H1 (cell line): ENCODE data around the gene PRR19. TPM values are rescaled to one million over a fixed set of nuclear protein-coding genes. Genes with fewer than 3 reads are reported as not detected.

Experiments
- BCL11A ChIP-seq, 2 experiments: IDR thresholded peaks; one replicate each; pipeline ENCODE4 v1.6.1; 2011; ENCODE audit warnings: low read depth in 2 of 2, low read length in 2 of 2, mild to moderate bottlenecking in 2 of 2
- CBX8 ChIP-seq: fragments of 300-800, 300-1000 bp; sonication (generic); IDR thresholded peaks from 2 replicates; pipeline ENCODE4 v1.7.1; 2016; ENCODE audit warnings: low read depth, low read length, borderline replicate concordance
- HDAC2 ChIP-seq, 2 experiments: fragments of 300-600 bp in 1 of 2; sonication (generic) in 1 of 2; IDR thresholded peaks; 2 replicates each; pipeline ENCODE4 v1.6.1; 2011 to 2012; ENCODE audit warnings: low read depth in 2 of 2, low read length in 2 of 2, mild to moderate bottlenecking in 2 of 2, moderate library complexity in 2 of 2, borderline replicate concordance in 1 of 2, inconsistent platforms in 1 of 2
- HDAC6 ChIP-seq: IDR thresholded peaks from one replicate; pipeline ENCODE4 v1.7.1; 2012; ENCODE audit warnings: low read depth, mild to moderate bottlenecking, inconsistent platforms, low read length, moderate library complexity
- POLR2A ChIP-seq, 2 experiments: IDR thresholded peaks; 1 replicate in 1 of 2; 2 replicates in 1 of 2; pipeline ENCODE4 v1.6.1; 2011; ENCODE audit warnings: low read depth in 2 of 2, low read length in 2 of 2, mild to moderate bottlenecking in 2 of 2; ENCODE audit errors: control extremely low read depth in 1 of 2
- SIRT6 ChIP-seq: IDR thresholded peaks from one replicate; pipeline ENCODE4 v1.7.1; 2012; ENCODE audit warnings: low read length, inconsistent platforms
- SRF ChIP-seq: IDR thresholded peaks from 2 replicates; pipeline ENCODE4 v1.6.1; 2011; ENCODE audit warnings: mild to moderate bottlenecking, low read depth, low read length, moderate library complexity
- ZNF274 ChIP-seq: IDR thresholded peaks from 2 replicates; pipeline ENCODE4 v1.7.0; 2012; ENCODE audit warnings: low read length, borderline replicate concordance; ENCODE audit errors: extremely low read depth
- polyA plus RNA-seq, 7 experiments: library from polyadenylated mRNA; depleted of rRNA in 3 of 7; stranded (reverse) in 5 of 7; unstranded in 2 of 7; fragments of >200 nt in 5 of 7; fragments of 200-250 nt in 2 of 7; gene quantifications; 1 replicate in 5 of 7; 2 replicates in 1 of 7; 4 replicates in 1 of 7; pipeline versions ENCODE4 v1.2.1 to v1.2.3, GENCODE V29; 2011 to 2013; ENCODE audit warnings: missing spikeins in 2 of 7, mixed read lengths in 2 of 7
- total RNA-seq: library from RNA; stranded (reverse); fragmentation: NEBNext Ultra II Directional; extraction: Animal tissue kit (Norgen Biotek cat#: 25700); gene quantifications from 2 replicates; pipeline ENCODE4 v1.2.1, GENCODE V29; 2021

Gene PRR19
- total and polyA plus RNA-seq, 2 of the 8 experiments (the other 6 are each of a cell fraction or from before 2014, with no cell fraction given), result 7.2 to 7.5 TPM

DNA sequence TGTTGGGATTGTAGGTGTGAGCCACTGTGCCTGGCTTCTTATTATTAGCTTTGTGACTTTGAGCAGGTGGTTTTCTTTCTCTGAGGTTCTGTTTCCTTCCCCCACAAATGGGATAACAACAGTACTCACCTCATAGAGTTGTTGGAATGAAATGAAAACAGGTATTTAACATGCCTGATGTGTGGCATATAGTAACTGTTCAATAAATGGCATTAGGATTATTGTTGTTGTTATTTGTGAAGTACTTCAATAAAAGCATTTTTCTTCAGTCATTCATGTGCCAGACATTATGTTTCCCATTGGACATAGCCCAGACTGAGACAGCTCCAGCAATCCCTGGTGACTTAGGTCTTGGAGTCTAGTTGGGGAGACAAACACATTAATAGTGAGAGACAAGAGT, 25.0 kb downstream of the PRR19 start (continued):
- TF ChIP-seq SIRT6 (no peak), BCL11A (IDR thresholded peaks at IDR 0.05; ENCODE audit: low read depth in 2 of 2, low read length in 2 of 2) (no peak), HDAC6 (no peak), CBX8 (no peak), POLR2A (IDR thresholded peaks at IDR 0.05; ENCODE audit: control extremely low read depth in 1 of 2, low read depth in 2 of 2, low read length in 2 of 2) (no peak), HDAC2 (IDR thresholded peaks at IDR 0.05; ENCODE audit: borderline replicate concordance in 1 of 2, low read depth in 2 of 2, low read length in 2 of 2) (no peak), ZNF274 (no peak), SRF (no peak)
